Large intestine (tissue), 12 donors: Measurements from ENCODE around the gene ZSWIM7. TPM values are rescaled to one million over a fixed set of nuclear protein-coding genes. Genes with fewer than 3 reads are reported as not detected.

Experiments
- DNase-seq, 2 donors: peaks; one replicate each; pipeline versions ENCODE4 v3.0.0 to v3.0.0-alpha.2; 2013
- H3K27ac ChIP-seq: one replicate; pipeline ENCODE4 v1.5.1; 2013; ENCODE audit warnings: low read length
- H3K27me3 ChIP-seq: 2 replicates; pipeline ENCODE4 v1.6.1; 2013; ENCODE audit warnings: low read length; ENCODE audit not compliant: control insufficient read depth, insufficient read depth
- H3K36me3 ChIP-seq: 2 replicates; pipeline ENCODE4 v1.6.1; 2013; ENCODE audit warnings: low read length; ENCODE audit not compliant: control insufficient read depth, insufficient read depth
- H3K4me1 ChIP-seq: one replicate; pipeline ENCODE4 v1.6.1; 2013; ENCODE audit warnings: low read length; ENCODE audit not compliant: control insufficient read depth, insufficient read depth
- H3K4me3 ChIP-seq: one replicate; pipeline ENCODE4 v1.5.1; 2013; ENCODE audit warnings: low read length
- H3K9me3 ChIP-seq: one replicate; pipeline ENCODE4 v1.6.1; 2013; ENCODE audit warnings: mild to moderate bottlenecking, low read depth, low read length, moderate library complexity; ENCODE audit not compliant: control insufficient read depth
- WGBS: methylation state at CpG from one replicate; pipeline ENCODE4 v1.1.5; 2013; ENCODE audit warnings: low lambda C conversion rate; ENCODE audit not compliant: insufficient coverage; 5-methylcytosine and 5-hydroxymethylcytosine counted together
- long read RNA-seq, 11 donors: transcript quantifications; one replicate each; lab custom pipeline, GENCODE V29; 2026
- polyA plus RNA-seq: library from polyadenylated mRNA; unstranded; fragments of 120-200 nt; gene quantifications from one replicate; pipeline ENCODE4 v1.2.1, GENCODE V29; 2013

ZSWIM7 gene, protein sequence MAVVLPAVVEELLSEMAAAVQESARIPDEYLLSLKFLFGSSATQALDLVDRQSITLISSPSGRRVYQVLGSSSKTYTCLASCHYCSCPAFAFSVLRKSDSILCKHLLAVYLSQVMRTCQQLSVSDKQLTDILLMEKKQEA
- polyA plus RNA-seq: 31.6 TPM
- long read RNA-seq, donor 1, partial matches to known transcripts: 0 of 3 reads
- long read RNA-seq, donor 1, other reads (novel, unspliced or antisense): 0 of 3 reads
- long read RNA-seq, donor 2, transcript ZSWIM7-201 (5 exons, 2,008 nt): major isoform, 8 of 22 reads
- long read RNA-seq, donor 2, transcript ZSWIM7-205 (6 exons, 703 nt): minor isoform, 6 of 22 reads
- long read RNA-seq, donor 2, partial matches to known transcripts: 6 of 22 reads
- long read RNA-seq, donor 2, other reads (novel, unspliced or antisense): 0 of 22 reads
- long read RNA-seq, donor 3: 0 reads
- long read RNA-seq, donor 4, partial matches to known transcripts: 0 of 1 reads
- long read RNA-seq, donor 4, other reads (novel, unspliced or antisense): 0 of 1 reads
- long read RNA-seq, donor 5, transcript ZSWIM7-201 (5 exons, 2,008 nt): major isoform, 5 of 14 reads
- long read RNA-seq, donor 5, partial matches to known transcripts: 0 of 14 reads
- long read RNA-seq, donor 5, other reads (novel, unspliced or antisense): 0 of 14 reads
- long read RNA-seq, donor 6, transcript ZSWIM7-201 (5 exons, 2,008 nt): major isoform, 5 of 196 reads
- long read RNA-seq, donor 6, partial matches to known transcripts: 158 of 196 reads
- long read RNA-seq, donor 6, other reads (novel, unspliced or antisense): 24 of 196 reads
- long read RNA-seq, donor 7, partial matches to known transcripts: 0 of 8 reads
- long read RNA-seq, donor 7, other reads (novel, unspliced or antisense): 0 of 8 reads
- long read RNA-seq, donor 8, transcript ZSWIM7-201 (5 exons, 2,008 nt): major isoform, 6 of 42 reads
- long read RNA-seq, donor 8, partial matches to known transcripts: 0 of 42 reads
- long read RNA-seq, donor 8, other reads (novel, unspliced or antisense): 24 of 42 reads
- long read RNA-seq, donor 9, partial matches to known transcripts: 102 of 113 reads
- long read RNA-seq, donor 9, other reads (novel, unspliced or antisense): 0 of 113 reads
- long read RNA-seq, donor 10, partial matches to known transcripts: 6 of 9 reads
- long read RNA-seq, donor 10, other reads (novel, unspliced or antisense): 0 of 9 reads
- long read RNA-seq, donor 11, partial matches to known transcripts: 0 of 7 reads
- long read RNA-seq, donor 11, other reads (novel, unspliced or antisense): 0 of 7 reads

GRCh38 chr17:15999141-15999973 lies at the start of gene ZSWIM7, which contains the start of gene TTC19:
TSS of gene ZSWIM7 (minus strand) at chr17:15999704. CDS start at chr17:15999594, 110 bp downstream.
TSS of gene TTC19 (plus strand) at chr17:15999824. CDS start at chr17:15999849, 25 bp downstream.
- Histone ChIP-seq H3K36me3 (peaks cover 47% of the 10 kb centered on the region), H3K4me3 (peak within 1 kb of the TSS; percentile 82), H3K4me1 (peaks cover 7% of the 10 kb centered on the region), H3K9me3 (peaks cover 9% of the 10 kb centered on the region), H3K27ac (peak within 1 kb of the TSS; percentile 96), H3K27me3 (no peaks in the 10 kb centered on the region)
- WGBS: 0% methylated on average over 5 of the region's 91 CpGs
- peak; percentile 99 for DNase-seq

- no peaks in the 10 kb centered on the region for H3K27me3 ChIP-seq
- H3K4me1 ChIP-seq: no peaks in the 10 kb centered on the region
- peaks cover 66% of the 10 kb centered on the region for H3K36me3 ChIP-seq
- no CpG with 5 or more reads among the region's 14 CpGs for WGBS
- no peak overlapping the region for H3K27ac ChIP-seq
- no peaks in the 10 kb centered on the region for H3K9me3 ChIP-seq
- no peak for DNase-seq
- no peak overlapping the region for H3K4me3 ChIP-seq
These were observed 49.4 kb upstream of the ZSWIM7 start for GRCh38 chr17:16048811-16049449.

DNA sequence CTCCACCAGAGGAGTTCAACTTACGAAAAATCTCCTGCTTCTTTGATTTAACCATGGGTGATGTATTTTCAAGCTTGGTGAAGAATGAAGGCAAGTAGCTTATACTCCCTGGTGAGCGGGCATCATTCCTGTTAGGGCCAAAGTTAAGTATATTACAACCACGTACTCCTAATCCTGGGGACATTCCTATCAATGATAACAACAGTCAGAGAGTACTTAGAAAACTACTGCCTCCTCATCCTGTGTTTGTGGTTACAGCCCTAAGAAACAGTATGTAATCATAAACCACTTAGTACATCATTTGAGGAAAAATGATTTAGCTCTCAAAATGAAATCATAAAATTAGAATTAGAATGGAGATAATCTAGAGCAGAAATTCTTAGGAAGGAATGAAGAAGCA lies 47.5 kb upstream of the ZSWIM7 start:
- no peaks in the 10 kb centered on the region for H3K4me1 ChIP-seq
- peaks cover 69% of the 10 kb centered on the region for H3K36me3 ChIP-seq
- H3K27ac ChIP-seq: no peak overlapping the region
- no peaks in the 10 kb centered on the region for H3K27me3 ChIP-seq
- DNase-seq: no peak
- H3K4me3 ChIP-seq: no peak overlapping the region
- WGBS: 100% methylated on average over 1 of the region's 3 CpGs
- H3K9me3 ChIP-seq: no peaks in the 10 kb centered on the region

DNA sequence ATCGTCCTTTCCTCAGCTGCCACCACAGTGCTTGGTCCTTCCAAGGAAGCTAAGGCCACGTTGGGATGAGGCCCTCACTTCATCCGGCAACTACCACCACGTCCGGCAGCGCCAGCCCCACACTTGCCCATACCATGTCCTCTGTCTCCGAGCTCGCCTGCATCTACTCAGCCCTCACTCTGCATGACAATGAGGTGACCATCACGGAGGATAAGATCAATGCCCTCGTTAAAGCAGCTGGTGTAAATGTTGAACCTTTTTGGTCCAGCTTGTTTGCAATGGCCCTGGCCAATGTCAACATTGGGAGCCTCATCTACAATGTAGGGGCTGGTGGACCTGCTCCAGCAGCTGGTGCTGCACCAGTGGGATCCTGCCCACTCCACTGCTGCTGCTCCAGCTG lies 45.0 kb upstream of the ZSWIM7 start:
- DNase-seq: no peak
- H3K27ac ChIP-seq: no peak overlapping the region
- H3K9me3 ChIP-seq: no peaks in the 10 kb centered on the region
- H3K36me3 ChIP-seq: peaks cover 68% of the 10 kb centered on the region
- no peak overlapping the region for H3K4me3 ChIP-seq
- peaks cover 3% of the 10 kb centered on the region for H3K4me1 ChIP-seq
- no CpG with 5 or more reads among the region's 10 CpGs for WGBS
- no peaks in the 10 kb centered on the region for H3K27me3 ChIP-seq

GRCh38 chr17:16040710-16041251 lies 41.3 kb upstream of the ZSWIM7 start:
- no peaks in the 10 kb centered on the region for H3K27me3 ChIP-seq
- peaks cover 68% of the 10 kb centered on the region for H3K36me3 ChIP-seq
- H3K27ac ChIP-seq: peak overlapping the region; percentile 50
- H3K4me3 ChIP-seq: no peak overlapping the region
- no peaks in the 10 kb centered on the region for H3K9me3 ChIP-seq
- no CpG with 5 or more reads among the region's 4 CpGs for WGBS
- peak; percentile 58 to 81 for DNase-seq
- H3K4me1 ChIP-seq: peaks cover 3% of the 10 kb centered on the region

DNA sequence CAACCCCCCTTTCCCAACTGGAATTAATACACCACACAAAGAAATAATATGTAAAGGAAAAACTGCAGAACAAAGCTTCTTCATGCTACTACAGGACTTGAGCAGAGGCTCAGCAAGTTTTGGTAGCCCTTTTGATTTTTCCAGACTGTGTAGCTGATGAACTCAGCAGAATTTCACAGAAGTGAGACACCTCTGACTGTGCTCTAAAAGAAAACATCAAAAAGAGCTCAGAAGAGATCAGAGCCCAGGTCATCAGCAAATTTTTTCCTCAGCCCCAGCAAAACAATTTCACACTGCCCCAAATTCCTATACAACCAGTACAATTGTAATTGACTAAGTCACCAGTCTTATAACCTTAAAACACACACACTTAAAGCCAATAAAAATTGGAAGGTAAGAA lies 38.1 kb upstream of the ZSWIM7 start:
- DNase-seq: no peak
- Histone ChIP-seq H3K4me1 (peaks cover 3% of the 10 kb centered on the region), H3K9me3 (no peaks in the 10 kb centered on the region), H3K36me3 (peaks cover 70% of the 10 kb centered on the region), H3K4me3 (no peak overlapping the region), H3K27ac (no peak overlapping the region), H3K27me3 (no peaks in the 10 kb centered on the region)

DNA sequence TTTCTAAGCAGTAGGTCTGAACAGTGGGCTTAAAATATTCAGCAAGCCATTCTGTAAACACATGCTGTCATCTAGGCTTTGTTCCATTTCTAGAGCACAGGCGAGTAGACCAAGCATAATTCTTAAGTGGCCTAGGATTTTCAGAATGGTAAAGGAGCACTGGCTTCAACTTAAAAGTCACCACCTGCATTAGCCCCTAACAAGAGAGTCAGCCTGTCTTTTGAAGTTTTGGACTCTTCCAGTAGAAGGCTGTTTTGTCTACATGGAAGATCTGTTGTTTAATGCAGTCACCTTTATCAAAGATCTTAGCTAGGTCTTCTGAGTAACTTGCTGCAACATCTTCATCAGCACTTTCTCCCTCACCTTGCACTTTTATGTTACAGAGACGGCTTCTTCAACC lies 36.8 kb upstream of the ZSWIM7 start:
- peaks cover 68% of the 10 kb centered on the region for H3K36me3 ChIP-seq
- H3K27ac ChIP-seq: no peak overlapping the region
- no peaks in the 10 kb centered on the region for H3K27me3 ChIP-seq
- peaks cover 3% of the 10 kb centered on the region for H3K4me1 ChIP-seq
- DNase-seq: no peak
- no CpG with 5 or more reads among the region's 2 CpGs for WGBS
- H3K4me3 ChIP-seq: no peak overlapping the region
- H3K9me3 ChIP-seq: no peaks in the 10 kb centered on the region

DNA sequence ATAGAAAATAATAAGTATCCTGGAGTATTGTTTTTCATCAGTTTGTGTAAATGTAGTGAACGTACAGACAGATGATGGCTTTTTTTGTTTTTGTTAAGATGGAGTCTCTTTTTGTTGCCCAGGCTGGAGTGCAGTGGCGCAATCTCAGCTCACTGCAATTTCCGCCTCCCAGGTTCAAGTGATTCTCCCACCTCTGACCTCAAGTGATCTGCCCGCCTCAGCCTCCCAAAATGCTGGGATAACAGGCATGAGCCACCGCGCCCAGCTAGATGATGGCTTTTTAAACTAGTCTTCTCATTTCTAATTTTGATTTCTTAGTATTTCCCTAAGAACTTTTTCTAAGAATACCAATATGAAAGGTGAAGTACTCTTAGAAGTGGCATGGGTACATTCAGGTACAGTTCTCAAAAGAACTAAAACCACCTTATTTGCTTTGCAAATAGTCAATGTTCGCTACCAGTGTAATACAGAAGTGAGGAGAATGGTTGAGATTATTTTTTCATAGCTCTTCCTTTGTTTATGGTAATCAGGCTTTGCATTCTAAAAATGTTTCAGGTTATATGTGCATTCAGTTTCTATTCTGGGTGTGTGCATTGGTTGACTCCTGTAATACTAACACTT lies 34.3 kb upstream of the ZSWIM7 start:
- no peaks in the 10 kb centered on the region for H3K9me3 ChIP-seq
- no peaks in the 10 kb centered on the region for H3K27me3 ChIP-seq
- WGBS: 100% methylated on average over 2 of the region's 7 CpGs
- peaks cover 69% of the 10 kb centered on the region for H3K36me3 ChIP-seq
- H3K4me3 ChIP-seq: no peak overlapping the region
- no peak for DNase-seq
- no peaks in the 10 kb centered on the region for H3K4me1 ChIP-seq
- H3K27ac ChIP-seq: no peak overlapping the region
